Measurements from ENCODE around the gene TECTB. TPM values are rescaled to one million over a fixed set of nuclear protein-coding genes. Genes with fewer than 3 reads are reported as not detected.

TECTB gene
- total and polyA plus RNA-seq, 4 experiments from 2014 or later = not detected

GRCh38 chr10:112286837-112287818, 3.9 kb downstream of the TECTB start:
- Mint-ChIP-seq H3K36me3 (no peaks in the 10 kb centered on the region), H3K27me3 (peaks cover 2 to 12% of the 10 kb centered on the region in 2 donors), H3K27ac (no peak overlapping the region), H3K4me3 (no peak overlapping the region), H3K4me1 (no peaks in the 10 kb centered on the region), H3K9me3 (no peaks in the 10 kb centered on the region)
- POLR2A ChIA-PET (ENCODE audit: partially characterized antibody) = no interaction called here
- H3K27ac ChIP-seq (ENCODE audit: low read depth, low read length) = no peak overlapping the region
- no peak overlapping the region for H3K4me3 ChIP-seq (ENCODE audit: low read length in 2 of 2)
- DNase-seq = no peak
- no peaks in the 10 kb centered on the region for H3K4me1 ChIP-seq (ENCODE audit: insufficient read depth, low read length)
- intact Hi-C loops (cut with micrococcal nuclease) = no loop called here
- no peaks in the 10 kb centered on the region for H3K9me3 ChIP-seq (ENCODE audit: control insufficient read depth in 1 of 2, low read length in 2 of 2)
- H3K27me3 ChIP-seq (ENCODE audit: insufficient read depth, low read length) = no peaks in the 10 kb centered on the region
- CTCF ChIA-PET (ENCODE audit: partially characterized antibody) = no interaction called here
- no peaks in the 10 kb centered on the region for H3K36me3 ChIP-seq (ENCODE audit: insufficient read depth, low read length)

- DNase-seq = no peak
- Mint-ChIP-seq H3K9me3 (no peaks in the 10 kb centered on the region), H3K27me3 (peaks cover 0 to 14% of the 10 kb centered on the region in 2 donors), H3K36me3 (no peaks in the 10 kb centered on the region), H3K4me3 (no peak overlapping the region), H3K27ac (no peak overlapping the region), H3K4me1 (no peaks in the 10 kb centered on the region)
- Histone ChIP-seq H3K9me3 (ENCODE audit: control insufficient read depth in 1 of 2, low read length in 2 of 2) (no peaks in the 10 kb centered on the region), H3K4me1 (ENCODE audit: insufficient read depth, low read length) (no peaks in the 10 kb centered on the region), H3K36me3 (ENCODE audit: insufficient read depth, low read length) (no peaks in the 10 kb centered on the region), H3K27me3 (ENCODE audit: insufficient read depth, low read length) (no peaks in the 10 kb centered on the region), H3K27ac (ENCODE audit: low read depth, low read length) (no peak overlapping the region), H3K4me3 (ENCODE audit: low read length in 2 of 2) (no peak overlapping the region)
- POLR2A ChIA-PET (ENCODE audit: partially characterized antibody) = no interaction called here
- CTCF ChIA-PET (ENCODE audit: partially characterized antibody) = no interaction called here
- intact Hi-C loops (cut with micrococcal nuclease) = no loop called here
These were observed 4.6 kb downstream of the TECTB start for GRCh38 chr10:112287844-112288243.

GRCh38 chr10:112288486-112288885, 5.3 kb downstream of the TECTB start:
- intact Hi-C loops (cut with micrococcal nuclease) = no loop called here
- Mint-ChIP-seq H3K4me1 (no peaks in the 10 kb centered on the region), H3K27ac (no peak overlapping the region), H3K36me3 (no peaks in the 10 kb centered on the region), H3K4me3 (no peak overlapping the region), H3K9me3 (no peaks in the 10 kb centered on the region), H3K27me3 (peaks cover 5 to 19% of the 10 kb centered on the region in 2 donors)
- DNase-seq = no peak
- ChIA-PET POLR2A (ENCODE audit: partially characterized antibody) (no interaction called here), CTCF (ENCODE audit: partially characterized antibody) (no interaction called here)
- Histone ChIP-seq H3K9me3 (ENCODE audit: control insufficient read depth in 1 of 2, low read length in 2 of 2) (no peaks in the 10 kb centered on the region), H3K4me3 (ENCODE audit: low read length in 2 of 2) (no peak overlapping the region), H3K4me1 (ENCODE audit: insufficient read depth, low read length) (no peaks in the 10 kb centered on the region), H3K27ac (ENCODE audit: low read depth, low read length) (no peak overlapping the region), H3K36me3 (ENCODE audit: insufficient read depth, low read length) (no peaks in the 10 kb centered on the region), H3K27me3 (ENCODE audit: insufficient read depth, low read length) (no peaks in the 10 kb centered on the region)

GRCh38 chr10:112289373-112290053, 6.3 kb downstream of the TECTB start:
- Histone ChIP-seq H3K36me3 (ENCODE audit: insufficient read depth, low read length) (no peaks in the 10 kb centered on the region), H3K27me3 (ENCODE audit: insufficient read depth, low read length) (no peaks in the 10 kb centered on the region), H3K27ac (ENCODE audit: low read depth, low read length) (no peak overlapping the region), H3K4me1 (ENCODE audit: insufficient read depth, low read length) (no peaks in the 10 kb centered on the region), H3K9me3 (ENCODE audit: control insufficient read depth in 1 of 2, low read length in 2 of 2) (no peaks in the 10 kb centered on the region), H3K4me3 (ENCODE audit: low read length in 2 of 2) (no peak overlapping the region)
- H3K4me1 Mint-ChIP-seq = no peaks in the 10 kb centered on the region
- no peak overlapping the region for H3K27ac Mint-ChIP-seq
- H3K4me3 Mint-ChIP-seq = no peak overlapping the region
- POLR2A ChIA-PET (ENCODE audit: partially characterized antibody) = no interaction called here
- CTCF ChIA-PET (ENCODE audit: partially characterized antibody) = no interaction called here
- intact Hi-C loops (cut with micrococcal nuclease) = no loop called here
- no peaks in the 10 kb centered on the region for H3K36me3 Mint-ChIP-seq
- DNase-seq = no peak
- no peaks in the 10 kb centered on the region for H3K9me3 Mint-ChIP-seq
- H3K27me3 Mint-ChIP-seq = peaks cover 7 to 21% of the 10 kb centered on the region in 2 donors

GRCh38 chr10:112290054-112290373, 6.8 kb downstream of the TECTB start:
- no peak overlapping the region for H3K27ac Mint-ChIP-seq
- Histone ChIP-seq H3K4me3 (ENCODE audit: low read length in 2 of 2) (no peak overlapping the region), H3K4me1 (ENCODE audit: insufficient read depth, low read length) (no peaks in the 10 kb centered on the region), H3K27ac (ENCODE audit: low read depth, low read length) (no peak overlapping the region), H3K27me3 (ENCODE audit: insufficient read depth, low read length) (no peaks in the 10 kb centered on the region), H3K9me3 (ENCODE audit: control insufficient read depth in 1 of 2, low read length in 2 of 2) (no peaks in the 10 kb centered on the region), H3K36me3 (ENCODE audit: insufficient read depth, low read length) (no peaks in the 10 kb centered on the region)
- H3K4me1 Mint-ChIP-seq = no peaks in the 10 kb centered on the region
- H3K9me3 Mint-ChIP-seq = no peaks in the 10 kb centered on the region
- peaks cover 7 to 16% of the 10 kb centered on the region in 2 donors for H3K27me3 Mint-ChIP-seq
- H3K36me3 Mint-ChIP-seq = no peaks in the 10 kb centered on the region
- POLR2A ChIA-PET (ENCODE audit: partially characterized antibody) = no interaction called here
- H3K4me3 Mint-ChIP-seq = no peak overlapping the region
- intact Hi-C loops (cut with micrococcal nuclease) = no loop called here
- CTCF ChIA-PET (ENCODE audit: partially characterized antibody) = no interaction called here
- DNase-seq = no peak

GRCh38 chr10:112294169-112294568, 11.0 kb downstream of the TECTB start:
- no peaks in the 10 kb centered on the region for H3K9me3 ChIP-seq (ENCODE audit: control insufficient read depth in 1 of 2, low read length in 2 of 2)
- POLR2A ChIA-PET (ENCODE audit: partially characterized antibody) = no interaction called here
- intact Hi-C loops (cut with micrococcal nuclease) = no loop called here
- no peak for DNase-seq
- no peak overlapping the region for H3K27ac Mint-ChIP-seq
- no peak overlapping the region for H3K4me3 Mint-ChIP-seq
- H3K27me3 Mint-ChIP-seq = peaks cover 9 to 15% of the 10 kb centered on the region in 2 donors
- H3K27ac ChIP-seq (ENCODE audit: low read depth, low read length) = no peak overlapping the region
- CTCF ChIA-PET (ENCODE audit: partially characterized antibody) = interaction anchor here (1.1 to 2.0 kb wide), 2 partner anchors 20 to 178 kb away, joined by 4 to 6 read pairs; no protein-coding TSS in a partner anchor
- H3K4me3 ChIP-seq (ENCODE audit: low read length in 2 of 2) = no peak overlapping the region
- no peaks in the 10 kb centered on the region for H3K36me3 ChIP-seq (ENCODE audit: insufficient read depth, low read length)
- no peaks in the 10 kb centered on the region for H3K9me3 Mint-ChIP-seq
- no peaks in the 10 kb centered on the region for H3K4me1 Mint-ChIP-seq
- no peaks in the 10 kb centered on the region for H3K36me3 Mint-ChIP-seq
- no peaks in the 10 kb centered on the region for H3K27me3 ChIP-seq (ENCODE audit: insufficient read depth, low read length)
- H3K4me1 ChIP-seq (ENCODE audit: insufficient read depth, low read length) = no peaks in the 10 kb centered on the region

GRCh38 chr10:112295853-112296830, 12.9 kb downstream of the TECTB start:
- Histone ChIP-seq H3K27me3 (ENCODE audit: insufficient read depth, low read length) (no peaks in the 10 kb centered on the region), H3K4me3 (ENCODE audit: low read length in 2 of 2) (no peak overlapping the region), H3K27ac (ENCODE audit: low read depth, low read length) (no peak overlapping the region), H3K9me3 (ENCODE audit: control insufficient read depth in 1 of 2, low read length in 2 of 2) (no peaks in the 10 kb centered on the region), H3K4me1 (ENCODE audit: insufficient read depth, low read length) (no peaks in the 10 kb centered on the region), H3K36me3 (ENCODE audit: insufficient read depth, low read length) (no peaks in the 10 kb centered on the region)
- no peak for DNase-seq
- Mint-ChIP-seq H3K4me3 (no peak overlapping the region), H3K36me3 (no peaks in the 10 kb centered on the region), H3K4me1 (no peaks in the 10 kb centered on the region), H3K27ac (no peak overlapping the region), H3K9me3 (no peaks in the 10 kb centered on the region), H3K27me3 (peaks cover 9 to 15% of the 10 kb centered on the region in 2 donors)
- ChIA-PET CTCF (ENCODE audit: partially characterized antibody) (interaction anchor here (1.4 to 2.0 kb wide), 2 partner anchors 17 to 176 kb away, joined by 3 to 6 read pairs; no protein-coding TSS in a partner anchor), POLR2A (ENCODE audit: partially characterized antibody) (no interaction called here)
- intact Hi-C loops (cut with micrococcal nuclease) = no loop called here

Data from CD4-positive, alpha-beta memory T cell (primary cell).